Activated CD4-positive, alpha-beta T cell treated with anti-CD3 and anti-CD28 coated beads for 36 hours (primary cell): ENCODE measurements around the gene FPR1. TPM values are rescaled to one million over a fixed set of nuclear protein-coding genes. Genes with fewer than 3 reads are reported as not detected.

Experiments
- ATAC-seq: fragments of 200-7000 bp; cut with Tn5 transposase; one replicate; pipeline ENCODE4 v1.10.0; 2021; ENCODE audit warnings: mild to moderate bottlenecking, moderate library complexity
- CTCF ChIA-PET: fragments of 350-600 bp; sonication (Branson Sonifier 250); formaldehyde crosslinking; loops from one replicate; lab custom pipeline; 2021; ENCODE audit warnings: antibody characterized with exemption; lab: Charles Lee
- POLR2A ChIA-PET: fragments of 350-600 bp; sonication (Branson Sonifier 250); formaldehyde crosslinking; loops from one replicate; lab custom pipeline; 2021; ENCODE audit warnings: antibody characterized with exemption, inconsistent platforms; lab: Charles Lee
- DNase-seq: peaks from one replicate; pipeline ENCODE4 v3.0.0-alpha.2; 2020
- H3K27ac Mint-ChIP-seq: one replicate; pipeline ENCODE4 v1.8.0; 2021; ENCODE audit warnings: mixed read lengths
- H3K27me3 Mint-ChIP-seq: one replicate; pipeline ENCODE4 v1.8.0; 2021; ENCODE audit warnings: mixed read lengths
- H3K36me3 Mint-ChIP-seq: one replicate; pipeline ENCODE4 v1.8.0; 2021; ENCODE audit warnings: low read depth, mixed read lengths
- H3K4me1 Mint-ChIP-seq: one replicate; pipeline ENCODE4 v1.8.0; 2021; ENCODE audit warnings: mixed read lengths
- H3K4me3 Mint-ChIP-seq: one replicate; pipeline ENCODE4 v1.8.0; 2021; ENCODE audit warnings: mild to moderate bottlenecking, moderate library complexity, mixed read lengths
- H3K9me3 Mint-ChIP-seq: one replicate; pipeline ENCODE4 v1.8.0; 2021; ENCODE audit warnings: low read depth, mixed read lengths
- intact Hi-C, 2 experiments: fragments of 100-400 bp; cut with DNase I in 1 of 2; cut with micrococcal nuclease in 1 of 2; formaldehyde crosslinking; loops; one replicate each; pipeline versions ENCODE4 v1.14.2 to v1.15.1; 2022 to 2024; cut with DNase I, micrococcal nuclease
- total RNA-seq, 2 experiments: library from RNA; stranded (reverse); gene quantifications; one replicate each; pipeline ENCODE4 v1.2.3, GENCODE V29; 2021

The FPR1 gene
- total RNA-seq, 2 experiments from 2014 or later: not detected

DNA sequence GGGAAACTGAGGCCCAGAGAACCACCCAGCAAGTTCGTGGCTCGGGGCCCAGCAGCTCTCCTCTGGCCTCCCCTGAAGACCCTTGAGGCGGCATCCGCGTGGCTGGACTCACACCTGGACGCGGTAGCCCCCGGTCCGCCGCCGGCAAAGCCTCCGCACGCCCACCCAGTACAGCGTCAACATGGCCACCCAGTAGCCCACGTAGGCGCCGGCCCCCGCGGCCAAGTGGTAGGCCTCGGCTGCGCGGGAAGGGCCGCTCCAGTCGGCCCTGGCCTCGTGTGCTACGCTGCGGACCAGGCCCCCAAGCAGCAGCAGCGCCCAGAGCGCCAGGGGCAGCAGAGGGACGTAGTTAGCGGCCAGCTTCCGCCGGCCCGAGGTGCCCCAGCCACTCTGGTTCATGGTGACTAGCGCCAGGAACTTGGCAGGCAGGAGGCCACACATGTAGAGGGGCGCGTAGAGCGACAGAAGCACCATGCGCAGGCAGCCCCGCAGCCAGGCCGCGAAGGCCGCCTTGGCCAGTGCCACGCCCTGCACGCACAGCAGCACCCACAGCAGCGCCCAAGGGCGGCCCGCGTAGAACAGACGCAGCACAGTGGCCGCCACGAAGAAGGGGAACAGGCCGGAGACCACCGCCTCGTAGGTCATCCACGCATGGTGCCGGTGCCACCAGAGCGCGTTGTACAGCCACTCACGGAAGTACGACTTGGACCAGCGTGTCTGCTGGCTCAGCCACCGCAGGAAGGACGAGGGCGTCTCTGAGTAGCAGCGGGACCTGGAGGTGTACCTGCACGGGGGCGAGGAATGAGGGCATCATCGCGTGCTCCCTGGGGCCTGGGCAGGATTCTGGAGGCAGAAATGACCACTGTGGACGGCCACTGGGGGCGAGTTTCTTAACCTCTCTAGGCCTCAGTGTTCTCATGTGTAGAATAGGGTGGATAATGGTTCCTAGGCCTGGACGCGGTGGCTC, 38.1 kb downstream of the FPR1 start:
- POLR2A ChIA-PET: no interaction called here
- ATAC-seq: no peak
- no peak overlapping the region for H3K27ac Mint-ChIP-seq

DNA sequence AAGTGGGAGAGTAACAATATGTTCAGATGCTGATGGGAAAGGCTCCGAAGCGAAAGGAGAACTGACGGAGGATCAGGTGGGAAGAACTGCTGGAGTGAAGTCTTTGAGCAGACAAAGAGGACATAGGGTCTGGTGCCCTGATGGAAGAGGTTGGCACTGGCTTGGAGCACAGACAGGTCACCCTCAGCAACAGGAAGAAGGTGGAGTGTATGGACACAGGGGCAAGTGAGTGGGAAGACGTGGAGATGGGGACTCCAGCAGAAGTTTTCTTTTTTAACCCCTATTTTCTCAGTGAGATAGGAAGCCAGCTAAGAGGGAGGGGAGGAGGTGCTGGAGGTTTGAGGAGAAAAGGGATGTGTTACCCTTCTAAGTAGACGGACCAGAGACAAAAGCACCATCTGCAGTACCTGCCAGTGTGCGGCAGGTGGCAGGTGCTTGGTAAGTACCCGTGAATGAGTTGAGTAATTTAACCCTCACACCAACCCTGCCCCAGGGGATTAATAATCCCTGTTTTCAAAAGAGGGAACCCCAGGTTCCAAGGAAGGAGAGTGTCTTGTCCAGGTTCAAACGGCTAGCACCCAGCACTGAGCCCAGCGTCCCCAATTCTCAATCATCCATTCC, 39.1 kb downstream of the FPR1 start:
- no peak overlapping the region for H3K4me3 Mint-ChIP-seq
- peaks cover 6% of the 10 kb centered on the region for H3K36me3 Mint-ChIP-seq
- H3K27me3 Mint-ChIP-seq: peaks cover 6% of the 10 kb centered on the region
- H3K4me1 Mint-ChIP-seq: no peaks in the 10 kb centered on the region
- no peaks in the 10 kb centered on the region for H3K9me3 Mint-ChIP-seq
- CTCF ChIA-PET: interaction anchor here (0.6 kb wide), 1 partner anchor 33 kb away, joined by 3 read pairs; no protein-coding TSS in a partner anchor
- POLR2A ChIA-PET: no interaction called here
- no peak for ATAC-seq
- intact Hi-C loops: loop anchor here (2.0 to 5.0 kb wide), 2 partner anchors 65 to 66 kb away; no protein-coding TSS in a partner anchor
- DNase-seq: peak; percentile 44
- H3K27ac Mint-ChIP-seq: no peak overlapping the region

More for the DNA sequence above, 38.1 kb downstream of the FPR1 start:
- CTCF ChIA-PET: no interaction called here
- Mint-ChIP-seq H3K27me3 (peaks cover 9% of the 10 kb centered on the region), H3K36me3 (peaks cover 2% of the 10 kb centered on the region), H3K4me3 (no peak overlapping the region), H3K9me3 (no peaks in the 10 kb centered on the region), H3K4me1 (no peaks in the 10 kb centered on the region)
- intact Hi-C loops: loop anchor here (2.0 to 5.0 kb wide), 2 partner anchors 64 to 65 kb away; no protein-coding TSS in a partner anchor
- DNase-seq: no peak

DNA sequence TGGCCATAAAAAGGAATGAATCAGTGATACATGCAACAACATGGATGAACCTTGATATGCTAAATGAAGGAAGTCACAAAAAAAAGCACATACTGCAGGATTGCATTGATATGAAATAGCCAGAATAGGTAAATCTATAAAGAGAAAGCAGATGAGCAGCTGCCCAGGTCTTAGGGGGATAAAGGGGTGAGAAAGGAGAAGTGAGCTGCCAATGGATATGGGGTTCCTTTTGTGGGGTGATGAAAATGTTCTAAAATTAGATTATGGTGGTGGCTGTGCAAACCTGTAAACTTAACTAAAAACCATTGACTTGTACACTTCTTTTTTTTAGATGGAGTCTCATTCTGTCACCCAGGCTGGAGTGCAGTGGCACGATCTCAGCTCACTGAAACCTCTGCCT, 40.0 kb downstream of the FPR1 start:
- peaks cover 4% of the 10 kb centered on the region for H3K27me3 Mint-ChIP-seq
- CTCF ChIA-PET: interaction anchor here (0.6 to 1.1 kb wide), 3 partner anchors 33 to 1443 kb away, joined by 3 read pairs; no protein-coding TSS in a partner anchor
- intact Hi-C loops: loop anchor here (2.0 to 5.0 kb wide), 2 partner anchors 66 to 67 kb away; no protein-coding TSS in a partner anchor

DNA sequence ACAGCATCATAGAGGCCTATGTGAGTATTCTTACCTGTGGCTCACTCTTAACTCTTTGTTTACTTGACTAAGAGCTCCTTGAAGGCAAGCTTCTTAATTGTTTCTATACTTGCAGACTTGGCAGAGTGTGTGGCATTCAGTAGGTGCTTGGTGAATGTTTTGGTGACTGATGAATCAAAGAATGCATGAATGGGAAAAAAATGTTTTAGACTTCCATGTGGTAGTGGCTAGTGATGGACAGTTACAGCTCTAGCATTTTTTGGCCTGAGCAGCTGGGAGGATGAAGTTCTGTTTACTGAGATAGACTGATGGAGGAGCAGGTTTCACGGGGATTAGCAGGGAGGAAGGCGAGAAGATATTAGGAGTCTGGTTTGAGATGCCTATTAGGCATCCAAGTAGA, 41.5 kb downstream of the FPR1 start:
- peaks cover 25% of the 10 kb centered on the region for H3K36me3 Mint-ChIP-seq
- ATAC-seq: no peak
- intact Hi-C loops: loop anchor here in 1 of 2 experiments (5.0 kb wide), 1 partner anchor 67 kb away; no protein-coding TSS in a partner anchor

More for the DNA sequence above, 40.0 kb downstream of the FPR1 start:
- Mint-ChIP-seq H3K27ac (no peak overlapping the region), H3K36me3 (peaks cover 13% of the 10 kb centered on the region), H3K4me1 (no peaks in the 10 kb centered on the region), H3K4me3 (no peak overlapping the region), H3K9me3 (no peaks in the 10 kb centered on the region)
- DNase-seq: no peak
- no peak for ATAC-seq
- POLR2A ChIA-PET: no interaction called here

DNA sequence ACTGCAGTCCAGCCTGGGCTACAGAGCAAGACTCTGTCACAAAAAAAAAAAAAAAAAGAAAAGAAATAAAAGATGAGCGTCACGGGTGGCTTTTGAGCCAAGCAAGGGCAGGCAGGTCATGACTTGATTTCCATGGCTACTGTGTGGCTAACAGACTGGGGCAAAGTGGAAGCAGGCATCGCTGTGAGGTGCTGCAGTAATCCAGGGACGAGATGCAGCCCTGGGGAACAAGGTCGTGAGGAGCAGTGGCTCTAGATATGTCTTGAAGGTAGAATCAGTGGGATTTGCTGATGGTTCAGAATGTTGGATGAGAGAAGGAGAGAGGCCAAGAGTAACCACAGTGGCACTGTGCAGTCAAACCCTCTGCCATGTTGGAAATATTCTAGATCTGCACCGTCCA, 42.1 kb downstream of the FPR1 start:
- H3K36me3 Mint-ChIP-seq: peaks cover 30% of the 10 kb centered on the region
- POLR2A ChIA-PET: interaction anchor here (0.6 kb wide), 1 partner anchor 75 kb away, joined by 3 read pairs; no protein-coding TSS in a partner anchor
- no peak overlapping the region for H3K4me3 Mint-ChIP-seq
- CTCF ChIA-PET: interaction anchor here (0.6 to 0.7 kb wide), 3 partner anchors 507 to 1042 kb away, joined by 3 to 5 read pairs (median 3); no protein-coding TSS in a partner anchor
- intact Hi-C loops: loop anchor here in 1 of 2 experiments (10.0 kb wide), 2 partner anchors 215 to 315 kb away; partner anchors contain the start of genes ZNF613 and ZNF614
- no peak for ATAC-seq
- DNase-seq: no peak
- no peaks in the 10 kb centered on the region for H3K9me3 Mint-ChIP-seq
- peaks cover 14% of the 10 kb centered on the region for H3K4me1 Mint-ChIP-seq
- H3K27ac Mint-ChIP-seq: no peak overlapping the region
- no peaks in the 10 kb centered on the region for H3K27me3 Mint-ChIP-seq

More for the DNA sequence above, 41.5 kb downstream of the FPR1 start:
- Mint-ChIP-seq H3K27me3 (no peaks in the 10 kb centered on the region), H3K27ac (no peak overlapping the region), H3K4me3 (no peak overlapping the region), H3K9me3 (no peaks in the 10 kb centered on the region), H3K4me1 (peaks cover 11% of the 10 kb centered on the region)
- ChIA-PET POLR2A (interaction anchor here (0.6 kb wide), 2 partner anchors 40 to 76 kb away, joined by 3 to 4 read pairs; no protein-coding TSS in a partner anchor), CTCF (interaction anchor here (0.6 to 0.9 kb wide), 3 partner anchors 49 to 508 kb away, joined by 3 to 4 read pairs (median 4); no protein-coding TSS in a partner anchor)
- no peak for DNase-seq

DNA sequence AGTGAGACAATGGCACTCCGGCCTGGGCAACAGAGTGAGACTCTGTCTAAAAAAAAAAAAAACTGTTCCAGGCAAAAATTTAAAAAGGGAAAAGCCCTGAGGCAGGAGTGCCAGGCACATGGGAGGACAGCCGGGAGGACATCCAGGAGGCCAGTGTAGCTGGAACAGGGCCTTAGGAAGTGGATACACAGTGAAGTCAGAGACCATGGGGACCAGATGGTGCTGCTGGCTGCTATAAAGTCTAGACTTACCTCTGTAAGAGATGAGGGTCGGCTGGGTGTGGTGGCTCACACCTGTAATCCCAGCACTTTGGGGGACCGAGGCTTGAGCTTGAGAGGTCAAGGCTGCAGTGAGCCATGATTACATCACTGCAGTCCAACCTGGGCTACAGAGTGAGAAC, 42.9 kb downstream of the FPR1 start:
- ChIA-PET CTCF (interaction anchor here (0.6 to 0.7 kb wide), 2 partner anchors 548 to 1042 kb away, joined by 3 to 5 read pairs; no protein-coding TSS in a partner anchor), POLR2A (no interaction called here)
- DNase-seq (no peak), ATAC-seq (no peak)
- no peaks in the 10 kb centered on the region for H3K9me3 Mint-ChIP-seq
- intact Hi-C loops: loop anchor here in 1 of 2 experiments (10.0 kb wide), 2 partner anchors 216 to 316 kb away; partner anchors contain the start of genes ZNF613 and ZNF614
- no peaks in the 10 kb centered on the region for H3K27me3 Mint-ChIP-seq
- H3K4me1 Mint-ChIP-seq: peaks cover 15% of the 10 kb centered on the region
- no peak overlapping the region for H3K4me3 Mint-ChIP-seq
- no peak overlapping the region for H3K27ac Mint-ChIP-seq
- H3K36me3 Mint-ChIP-seq: peaks cover 35% of the 10 kb centered on the region

DNA sequence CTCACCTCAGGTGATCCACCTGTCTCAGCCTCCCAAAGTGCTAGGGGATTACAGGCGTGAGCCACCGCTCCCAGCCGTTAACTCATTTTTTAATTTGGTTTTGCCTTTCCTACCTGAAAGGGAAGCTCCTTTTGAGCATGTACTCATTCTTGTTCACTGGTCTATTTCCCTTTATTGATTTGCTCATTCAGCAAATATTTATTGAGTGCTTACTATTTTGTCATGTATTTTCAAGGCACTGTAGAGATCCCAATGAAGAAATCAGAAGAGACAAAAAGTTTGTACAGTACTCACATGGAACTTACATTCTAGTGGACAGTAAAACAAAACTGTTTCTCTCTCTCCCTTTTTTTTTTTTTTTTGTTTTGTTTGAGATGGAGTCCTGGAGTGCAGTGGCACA, 44.8 kb downstream of the FPR1 start:
- ChIA-PET CTCF (interaction anchor here (4.1 kb wide), 1 partner anchor 30 kb away, joined by 14 read pairs; no protein-coding TSS in a partner anchor), POLR2A (no interaction called here)
- Mint-ChIP-seq H3K9me3 (no peaks in the 10 kb centered on the region), H3K27me3 (peaks cover 5% of the 10 kb centered on the region), H3K4me3 (no peak overlapping the region), H3K36me3 (peaks cover 33% of the 10 kb centered on the region), H3K4me1 (peaks cover 33% of the 10 kb centered on the region), H3K27ac (no peak overlapping the region)
- intact Hi-C loops: loop anchor here in 1 of 2 experiments (10.0 kb wide), 2 partner anchors 218 to 318 kb away; partner anchors contain the start of genes ZNF613 and ZNF614
- ATAC-seq: no peak
- DNase-seq: no peak

DNA sequence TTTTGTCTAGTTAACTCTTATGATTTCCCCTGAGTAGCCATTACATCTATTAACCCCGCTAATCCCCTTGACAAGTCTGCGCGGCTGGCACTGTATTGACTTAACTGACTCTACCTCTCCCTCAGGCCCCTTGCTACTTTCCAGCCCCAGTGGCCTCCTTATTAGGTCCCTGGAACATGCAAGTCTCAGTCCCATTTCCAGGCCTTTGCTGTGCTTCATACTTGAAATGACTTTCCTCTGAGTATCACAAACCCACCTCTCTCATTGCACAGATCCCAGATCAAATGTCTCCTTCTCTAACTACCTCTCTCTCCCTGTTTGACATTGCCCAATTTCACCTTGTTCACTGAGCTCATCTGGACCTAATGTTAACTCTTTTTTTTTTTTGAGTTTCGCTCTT, 45.4 kb downstream of the FPR1 start:
- Mint-ChIP-seq H3K27me3 (peaks cover 5% of the 10 kb centered on the region), H3K9me3 (no peaks in the 10 kb centered on the region), H3K4me3 (peak overlapping the region; percentile 1), H3K36me3 (peaks cover 33% of the 10 kb centered on the region), H3K27ac (peak overlapping the region; percentile 66), H3K4me1 (peaks cover 33% of the 10 kb centered on the region)
- no peak for ATAC-seq
- ChIA-PET POLR2A (no interaction called here), CTCF (interaction anchor here (4.1 kb wide), 1 partner anchor 30 kb away, joined by 14 read pairs; no protein-coding TSS in a partner anchor)
- no peak for DNase-seq
- intact Hi-C loops: loop anchor here in 1 of 2 experiments (10.0 kb wide), 2 partner anchors 219 to 319 kb away; partner anchors contain the start of genes ZNF613 and ZNF614

DNA sequence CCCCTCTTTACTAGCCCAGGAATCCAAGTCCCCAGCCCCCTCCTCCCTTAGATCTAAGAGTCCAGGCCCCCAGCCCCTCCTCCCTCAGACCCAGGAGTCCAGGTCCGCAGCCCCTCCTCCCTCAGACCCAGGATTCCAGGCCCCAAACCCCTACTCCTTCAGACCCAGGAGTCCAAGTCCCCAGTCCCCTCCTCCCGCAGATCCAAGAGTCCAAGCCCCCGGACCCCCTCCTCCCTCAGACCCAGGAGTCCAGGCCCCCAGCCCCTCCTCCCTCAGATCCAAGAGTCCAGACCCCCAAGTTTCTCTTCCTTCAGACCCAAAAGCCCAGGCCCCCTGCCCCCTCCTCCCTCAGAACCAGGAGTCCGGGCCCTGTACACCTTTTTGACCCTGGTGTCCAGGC, 47.1 kb downstream of the FPR1 start:
- H3K9me3 Mint-ChIP-seq: no peaks in the 10 kb centered on the region
- H3K4me1 Mint-ChIP-seq: peaks cover 33% of the 10 kb centered on the region
- DNase-seq (no peak), ATAC-seq (no peak)
- ChIA-PET CTCF (interaction anchor here (0.5 to 4.1 kb wide), 5 partner anchors 15 to 73 kb away, joined by 3 to 14 read pairs (median 4); no protein-coding TSS in a partner anchor), POLR2A (interaction anchor here (0.6 kb wide), 1 partner anchor 337 kb away, joined by 3 read pairs; no protein-coding TSS in a partner anchor)
- H3K36me3 Mint-ChIP-seq: peaks cover 33% of the 10 kb centered on the region
- peak overlapping the region; percentile 95 for H3K27ac Mint-ChIP-seq
- intact Hi-C loops: loop anchor here (1.0 to 10.0 kb wide), 13 partner anchors 14 to 1238 kb away; partner anchors contain the start of genes ETFB (in 1 of the 2), ZNF175 (in 1 of the 2), ZNF432 (in 1 of the 2) and ZNF613 (in 1 of the 2)
- H3K4me3 Mint-ChIP-seq: peak overlapping the region; percentile 94
- peaks cover 5% of the 10 kb centered on the region for H3K27me3 Mint-ChIP-seq
